H1 (cell line): Measurements from ENCODE around the gene PABPC1L. TPM values are rescaled to one million over a fixed set of nuclear protein-coding genes. Genes with fewer than 3 reads are reported as not detected.

ENCODE experiments used
- CTCF ChIA-PET: fragments of 300-600 bp; sonication (Branson Sonifier 250); formaldehyde crosslinking; loops from one replicate; lab custom pipeline; 2021; ENCODE audit not compliant: partially characterized antibody; lab: Charles Lee
- POLR2A ChIA-PET: fragments of 300-600 bp; sonication (Branson Sonifier 250); formaldehyde crosslinking; loops from one replicate; lab custom pipeline; 2021; ENCODE audit warnings: inconsistent platforms; ENCODE audit not compliant: partially characterized antibody; lab: Charles Lee
- DNase-seq, 2 experiments: peaks; one replicate each; pipeline versions ENCODE4 v3.0.0 to v3.0.0-alpha.2; 2010 to 2022; ENCODE audit warnings: low spot score in 2 of 2, low read depth in 1 of 2, mixed read lengths in 1 of 2
- FAIRE-seq: peaks from 2 replicates; lab custom pipeline; 2011; peaks lifted over from hg19 to GRCh38; lab: Jason Lieb, UNC
- H2AFZ ChIP-seq: 2 replicates; pipeline ENCODE4 v1.8.1; 2012; ENCODE audit warnings: low read length, inconsistent platforms
- H2AK5ac ChIP-seq: 2 replicates; pipeline ENCODE4 v1.6.1; 2013; ENCODE audit warnings: low read depth, low read length
- H2BK120ac ChIP-seq: replicated peaks from 2 replicates; pipeline ENCODE3; 2013; ENCODE audit warnings: low read depth, low read length, inconsistent platforms
- H2BK12ac ChIP-seq: 2 replicates; pipeline ENCODE4 v1.6.1; 2013; ENCODE audit warnings: low read depth, low read length
- H2BK15ac ChIP-seq: 2 replicates; pipeline ENCODE4 v1.6.1; 2013; ENCODE audit warnings: low read length
- H2BK20ac ChIP-seq: 2 replicates; pipeline ENCODE4 v1.6.1; 2013; ENCODE audit warnings: low read length
- H2BK5ac ChIP-seq: 2 replicates; pipeline ENCODE4 v1.6.1; 2013; ENCODE audit warnings: low read depth, low read length
- H3K14ac ChIP-seq: 2 replicates; pipeline ENCODE4 v1.6.1; 2013; ENCODE audit warnings: inconsistent platforms; ENCODE audit not compliant: insufficient read length
- H3K18ac ChIP-seq: 2 replicates; pipeline ENCODE4 v1.6.1; 2013; ENCODE audit warnings: low read length; ENCODE audit errors: extremely low read depth
- H3K23ac ChIP-seq: 2 replicates; pipeline ENCODE4 v1.6.1; 2013; ENCODE audit warnings: inconsistent platforms; ENCODE audit not compliant: insufficient read length
- H3K23me2 ChIP-seq: 2 replicates; pipeline ENCODE4 v1.6.1; 2013; ENCODE audit warnings: low read depth, low read length
- H3K27ac ChIP-seq: 2 replicates; pipeline ENCODE4 v1.6.1; 2011; ENCODE audit warnings: low read depth, low read length, inconsistent platforms
- H3K27me3 ChIP-seq, 4 experiments: replicated peaks in 1 of 4; 1 replicate in 1 of 4; 2 replicates in 3 of 4; pipeline versions ENCODE4 v1.6.1 to v1.8.1; 2011 to 2013; ENCODE audit warnings: low read length in 3 of 4, mild to moderate bottlenecking in 3 of 4, inconsistent platforms in 2 of 4, mixed read lengths in 2 of 4, moderate library complexity in 1 of 4; ENCODE audit not compliant: control insufficient read depth in 3 of 4, insufficient read depth in 3 of 4; ENCODE audit errors: extremely low read depth in 1 of 4
- H3K36me3 ChIP-seq, 4 experiments: 2 replicates each; pipeline versions ENCODE4 v1.6.1 to v1.8.1; 2011 to 2013; ENCODE audit warnings: mild to moderate bottlenecking in 4 of 4, low read length in 3 of 4, moderate library complexity in 2 of 4, control low read depth in 1 of 4, inconsistent platforms in 1 of 4; ENCODE audit not compliant: insufficient read depth in 4 of 4, control insufficient read depth in 2 of 4
- H3K4ac ChIP-seq: replicated peaks from 2 replicates; pipeline ENCODE3; 2013; ENCODE audit warnings: low read length, low read depth, mixed read lengths, inconsistent platforms; ENCODE audit not compliant: insufficient read length
- H3K4me1 ChIP-seq, 4 experiments: replicated peaks in 1 of 4; 1 replicate in 1 of 4; 2 replicates in 3 of 4; pipeline versions ENCODE4 v1.6.1 to v1.8.1; 2011 to 2013; ENCODE audit warnings: low read length in 3 of 4, inconsistent platforms in 2 of 4, mixed read lengths in 1 of 4; ENCODE audit not compliant: insufficient read depth in 4 of 4, control insufficient read depth in 3 of 4
- H3K4me2 ChIP-seq, 2 experiments: 2 replicates each; pipeline versions ENCODE4 v1.6.1 to v1.8.1; 2011 to 2013; ENCODE audit warnings: low read depth in 2 of 2, low read length in 2 of 2, control low read depth in 1 of 2, inconsistent platforms in 1 of 2, mild to moderate bottlenecking in 1 of 2; ENCODE audit not compliant: insufficient read depth in 1 of 2
- H3K4me3 ChIP-seq, 4 experiments: fragments of 200-600, 300-600 bp in 1 of 4; sonication (generic), shearing (Covaris generic), sonication (Bioruptor Twin) in 1 of 4; 2 replicates each; pipeline versions ENCODE4 v1.5.1 to v1.8.1; 2011 to 2016; ENCODE audit warnings: low read length in 4 of 4, low read depth in 3 of 4, control low read depth in 2 of 4, inconsistent platforms in 2 of 4, mild to moderate bottlenecking in 2 of 4, mixed read lengths in 1 of 4, moderate library complexity in 1 of 4; ENCODE audit not compliant: insufficient read depth in 2 of 4; ENCODE audit errors: extremely low read depth in 1 of 4
- H3K56ac ChIP-seq: replicated peaks from 2 replicates; pipeline ENCODE3; 2013; ENCODE audit warnings: low read depth, mild to moderate bottlenecking, mixed read lengths, low read length, inconsistent platforms; ENCODE audit not compliant: insufficient read length
- H3K79me1 ChIP-seq: 2 replicates; pipeline ENCODE4 v1.6.1; 2013; ENCODE audit warnings: low read depth, low read length, control low read depth
- H3K79me2 ChIP-seq, 2 experiments: 2 replicates each; pipeline versions ENCODE4 v1.6.1 to v1.8.1; 2012 to 2013; ENCODE audit warnings: low read length in 2 of 2, mild to moderate bottlenecking in 2 of 2, inconsistent platforms in 1 of 2; ENCODE audit not compliant: insufficient read depth in 2 of 2, control insufficient read depth in 1 of 2
- H3K9ac ChIP-seq, 4 experiments: replicated peaks in 1 of 4; 1 replicate in 1 of 4; 2 replicates in 3 of 4; pipeline versions ENCODE4 v1.6.1 to v1.8.1; 2011 to 2013; ENCODE audit warnings: low read depth in 3 of 4, low read length in 3 of 4, control low read depth in 2 of 4, mild to moderate bottlenecking in 2 of 4, moderate library complexity in 2 of 4, inconsistent platforms in 1 of 4; ENCODE audit errors: extremely low read depth in 1 of 4
- H3K9me3 ChIP-seq, 2 experiments: 2 replicates each; pipeline versions ENCODE4 v1.6.1 to v1.8.1; 2012 to 2013; ENCODE audit warnings: mild to moderate bottlenecking in 2 of 2, moderate library complexity in 2 of 2, control low read depth in 1 of 2, inconsistent platforms in 1 of 2, low read depth in 1 of 2, low read length in 1 of 2, mixed read lengths in 1 of 2; ENCODE audit not compliant: insufficient read depth in 2 of 2
- H4K20me1 ChIP-seq, 2 experiments: replicated peaks in 1 of 2; 2 replicates each; pipeline versions ENCODE3 to v1.8.1; 2011 to 2013; ENCODE audit warnings: inconsistent platforms in 2 of 2, low read length in 2 of 2, mild to moderate bottlenecking in 1 of 2; ENCODE audit not compliant: insufficient read depth in 2 of 2, control insufficient read depth in 1 of 2
- H4K5ac ChIP-seq: 2 replicates; pipeline ENCODE4 v1.6.1; 2013; ENCODE audit warnings: low read length, low read depth, mixed read lengths, inconsistent platforms; ENCODE audit not compliant: insufficient read length
- H4K8ac ChIP-seq: 2 replicates; pipeline ENCODE4 v1.8.0; 2013; ENCODE audit warnings: mild to moderate bottlenecking, moderate library complexity, low read length, inconsistent platforms; ENCODE audit not compliant: insufficient read depth; ENCODE audit errors: extremely low read depth
- H4K91ac ChIP-seq: replicated peaks from 2 replicates; pipeline ENCODE3; 2013; ENCODE audit warnings: low read length, mixed read lengths, inconsistent platforms; ENCODE audit not compliant: insufficient read length
- ATF2 ChIP-seq: IDR thresholded peaks from 2 replicates; pipeline ENCODE4 v1.6.1; 2012; ENCODE audit warnings: low read length, inconsistent platforms
- CBX8 ChIP-seq: fragments of 300-800, 300-1000 bp; sonication (generic); IDR thresholded peaks from 2 replicates; pipeline ENCODE4 v1.7.1; 2016; ENCODE audit warnings: low read depth, low read length, borderline replicate concordance
- EGR1 ChIP-seq: IDR thresholded peaks from 2 replicates; pipeline ENCODE4 v1.6.1; 2011; ENCODE audit warnings: low read depth, low read length, borderline replicate concordance
- KDM5A ChIP-seq: fragments of 200-600 bp; IDR thresholded peaks from 2 replicates; pipeline ENCODE4 v1.7.1; 2012; ENCODE audit warnings: mild to moderate bottlenecking, low read length, inconsistent platforms, mixed read lengths
- POLR2AphosphoS5 ChIP-seq: IDR thresholded peaks from 2 replicates; pipeline ENCODE4 v1.6.1; 2011; ENCODE audit warnings: low read depth, low read length
- POU5F1 ChIP-seq: IDR thresholded peaks from 2 replicates; pipeline ENCODE4 v1.6.1; 2011; ENCODE audit warnings: low read depth, mild to moderate bottlenecking, low read length, moderate library complexity
- RXRA ChIP-seq: IDR thresholded peaks from 2 replicates; pipeline ENCODE4 v1.6.1; 2011; ENCODE audit warnings: low read depth, mild to moderate bottlenecking, low read length, moderate library complexity; ENCODE audit not compliant: insufficient read depth
- SUZ12 ChIP-seq: fragments of 200-600 bp; sonication (generic); IDR thresholded peaks from 2 replicates; pipeline ENCODE4 v1.6.1; 2012; ENCODE audit warnings: mild to moderate bottlenecking, inconsistent platforms, low read length, moderate library complexity, mixed read lengths
- WGBS, 2 experiments: shearing (Covaris generic) in 1 of 2; methylation state at CpG; one replicate each; pipeline versions ENCODE4 v1.1.6 to v1.1.7; 2013 to 2015; ENCODE audit warnings: low lambda C conversion rate in 2 of 2, mixed read lengths in 2 of 2, inconsistent platforms in 1 of 2, low coverage in 1 of 2, missing lambda C conversion rate in 1 of 2; ENCODE audit not compliant: insufficient replicate concordance in 2 of 2, insufficient coverage in 1 of 2, insufficient read length in 1 of 2; ENCODE audit errors: extremely low coverage in 1 of 2, missing lambda C conversion rate in 1 of 2; 5-methylcytosine and 5-hydroxymethylcytosine counted together
- polyA plus RNA-seq, 7 experiments: library from polyadenylated mRNA; depleted of rRNA in 3 of 7; stranded (reverse) in 5 of 7; unstranded in 2 of 7; fragments of >200 nt in 5 of 7; fragments of 200-250 nt in 2 of 7; gene quantifications; 1 replicate in 5 of 7; 2 replicates in 1 of 7; 4 replicates in 1 of 7; pipeline versions ENCODE4 v1.2.1 to v1.2.3, GENCODE V29; 2011 to 2013; ENCODE audit warnings: missing spikeins in 2 of 7, mixed read lengths in 2 of 7
- total RNA-seq: library from RNA; stranded (reverse); fragmentation: NEBNext Ultra II Directional; extraction: Animal tissue kit (Norgen Biotek cat#: 25700); gene quantifications from 2 replicates; pipeline ENCODE4 v1.2.1, GENCODE V29; 2021
- TF ChIP-seq, protein P1 (sequence below): IDR thresholded peaks from 2 replicates; pipeline ENCODE4 v1.6.1; 2012; ENCODE audit warnings: inconsistent platforms

The PABPC1L gene
- total and polyA plus RNA-seq, 2 of the 8 experiments (the other 6 are each of a cell fraction or from before 2014, with no cell fraction given) = 61.1 to 108 TPM

DNA sequence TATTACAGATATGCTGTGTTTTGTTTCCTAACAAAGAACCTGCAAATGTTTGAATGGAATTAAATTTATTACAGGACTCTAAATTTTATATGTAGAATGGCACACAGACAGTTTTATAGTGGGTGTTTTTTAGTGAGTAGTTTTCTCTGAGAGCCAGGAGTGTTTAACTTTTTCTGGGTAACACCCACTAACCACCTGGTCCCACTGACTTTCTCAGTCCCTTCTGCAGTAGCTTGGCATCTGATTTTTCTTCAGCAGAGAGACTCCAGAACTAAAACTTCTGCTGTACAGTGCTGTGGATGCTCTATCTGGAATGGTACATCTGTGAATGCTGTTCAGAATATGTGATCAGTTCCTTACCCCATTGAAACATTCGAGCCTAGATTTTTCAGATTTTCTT, 18.0 kb upstream of the PABPC1L start:
- H3K56ac ChIP-seq = no peak overlapping the region
- H4K8ac ChIP-seq = no peak overlapping the region
- no peak overlapping the region for H4K5ac ChIP-seq
- H4K91ac ChIP-seq = no peak overlapping the region
- peaks cover 12% of the 10 kb centered on the region for H3K79me1 ChIP-seq
- ChIA-PET CTCF (interaction anchor here (0.6 to 1.6 kb wide), 5 partner anchors 12 to 356 kb away, joined by 3 to 7 read pairs (median 3); partner anchors contain the start of gene PABPC1L), POLR2A (interaction anchor here (0.8 to 6.6 kb wide), 5 partner anchors 7 to 78 kb away, joined by 3 to 38 read pairs (median 4); partner anchors contain the start of gene PABPC1L)
- H3K14ac ChIP-seq = no peak overlapping the region
- 87% methylated on average over 1 of the region's 1 CpG; no CpG with 5 or more reads in 1 of the 2 experiments for whole genome bisulfite sequencing, 2 experiments
- H3K23me2 ChIP-seq = 0 out of 2 replicates have a peak, but pooled peaks cover 2% of the 10 kb centered on the region
- no peak overlapping the region for H2AFZ ChIP-seq
- no peak overlapping the region for H3K4me2 ChIP-seq
- H2BK15ac ChIP-seq = no peak overlapping the region
- H3K4me1 ChIP-seq = peaks cover 0 to 6% (median 2%) of the 10 kb centered on the region in 4 experiments; a peak in 5 of 7 replicates
- H3K23ac ChIP-seq = no peak overlapping the region
- H4K20me1 ChIP-seq = peaks cover 24 to 28% of the 10 kb centered on the region in 2 experiments
- H3K36me3 ChIP-seq = peaks cover 0 to 13% (median 0%) of the 10 kb centered on the region in 4 experiments; a peak in 1 of 8 replicates
- H3K79me2 ChIP-seq = peaks cover 44 to 98% of the 10 kb centered on the region in 2 experiments
- no peak overlapping the region for H2BK5ac ChIP-seq
- H2AK5ac ChIP-seq = no peak overlapping the region
- no peak overlapping the region for H3K18ac ChIP-seq
- H3K27ac ChIP-seq = no peak overlapping the region
- H3K4ac ChIP-seq = no peak overlapping the region
- no peak overlapping the region for H3K4me3 ChIP-seq
- H2BK20ac ChIP-seq = no peak overlapping the region
- no peak overlapping the region for H2BK120ac ChIP-seq
- no peak overlapping the region for H3K9ac ChIP-seq
- DNase-seq (no peak), FAIRE-seq (no peak)
- no peaks in the 10 kb centered on the region for H3K9me3 ChIP-seq
- H2BK12ac ChIP-seq = no peak overlapping the region
- no peaks in the 10 kb centered on the region for H3K27me3 ChIP-seq
- TF ChIP-seq POLR2AphosphoS5 = no peak
- no peak for TF ChIP-seq RXRA
- TF ChIP-seq ATF2 = no peak
- TF ChIP-seq KDM5A = no peak
- TF ChIP-seq EGR1 = no peak
- no peak for TF ChIP-seq POU5F1
- no peak for TF ChIP-seq SUZ12
- TF ChIP-seq, protein P1, sequence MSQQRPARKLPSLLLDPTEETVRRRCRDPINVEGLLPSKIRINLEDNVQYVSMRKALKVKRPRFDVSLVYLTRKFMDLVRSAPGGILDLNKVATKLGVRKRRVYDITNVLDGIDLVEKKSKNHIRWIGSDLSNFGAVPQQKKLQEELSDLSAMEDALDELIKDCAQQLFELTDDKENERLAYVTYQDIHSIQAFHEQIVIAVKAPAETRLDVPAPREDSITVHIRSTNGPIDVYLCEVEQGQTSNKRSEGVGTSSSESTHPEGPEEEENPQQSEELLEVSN = no peak
- no peak for TF ChIP-seq CBX8
